H9 (cell line): ENCODE results near the gene C1orf141. TPM values are rescaled to one million over a fixed set of nuclear protein-coding genes. Genes with fewer than 3 reads are reported as not detected.

Source experiments
- DNase-seq: peaks from one replicate; pipeline ENCODE4 v3.0.0-alpha.2; 2017
- H2AFZ ChIP-seq: one replicate; pipeline ENCODE4 v1.6.1; 2013; ENCODE audit warnings: mild to moderate bottlenecking, low read length, control low read depth, moderate library complexity
- H2AK5ac ChIP-seq: 2 replicates; pipeline ENCODE4 v1.6.1; 2013; ENCODE audit warnings: low read length, control low read depth, mixed read lengths; ENCODE audit not compliant: insufficient read length
- H2BK120ac ChIP-seq: one replicate; pipeline ENCODE4 v1.6.1; 2013; ENCODE audit warnings: low read depth, mild to moderate bottlenecking, low read length, control low read depth, inconsistent platforms; ENCODE audit not compliant: poor library complexity, severe bottlenecking
- H2BK12ac ChIP-seq: 2 replicates; pipeline ENCODE4 v1.6.1; 2013; ENCODE audit warnings: low read length, control low read depth, mixed read lengths, low read depth; ENCODE audit not compliant: insufficient read length
- H2BK15ac ChIP-seq: 2 replicates; pipeline ENCODE4 v1.6.1; 2013; ENCODE audit warnings: low read depth, low read length, control low read depth
- H2BK20ac ChIP-seq: one replicate; pipeline ENCODE4 v1.6.1; 2013; ENCODE audit warnings: low read depth, mild to moderate bottlenecking, low read length, control low read depth, inconsistent platforms; ENCODE audit not compliant: poor library complexity, severe bottlenecking
- H2BK5ac ChIP-seq: 2 replicates; pipeline ENCODE4 v1.6.1; 2013; ENCODE audit warnings: low read length, control low read depth, mixed read lengths; ENCODE audit not compliant: insufficient read length
- H3K14ac ChIP-seq: 2 replicates; pipeline ENCODE4 v1.6.1; 2013; ENCODE audit warnings: low read length, control low read depth; ENCODE audit not compliant: insufficient read depth
- H3K18ac ChIP-seq: 2 replicates; pipeline ENCODE4 v1.6.1; 2013; ENCODE audit warnings: low read depth, mild to moderate bottlenecking, mixed read lengths, low read length, control low read depth; ENCODE audit not compliant: insufficient read length
- H3K23ac ChIP-seq: 2 replicates; pipeline ENCODE4 v1.6.1; 2013; ENCODE audit warnings: low read length, control low read depth, mixed read lengths, low read depth; ENCODE audit not compliant: insufficient read length
- H3K23me2 ChIP-seq: 2 replicates; pipeline ENCODE4 v1.6.1; 2013; ENCODE audit warnings: low read depth, mild to moderate bottlenecking, mixed read lengths, low read length, control low read depth; ENCODE audit not compliant: insufficient read length, poor library complexity, severe bottlenecking
- H3K27ac ChIP-seq: 2 replicates; pipeline ENCODE4 v1.5.1; 2013; ENCODE audit warnings: low read length, control low read depth, mixed read lengths, low read depth; ENCODE audit not compliant: insufficient read length
- H3K27me3 ChIP-seq: 2 replicates; pipeline ENCODE4 v1.6.1; 2013; ENCODE audit warnings: low read length, control low read depth, inconsistent platforms; ENCODE audit not compliant: insufficient read depth
- H3K4ac ChIP-seq: 2 replicates; pipeline ENCODE4 v1.6.1; 2013; ENCODE audit warnings: low read depth, mild to moderate bottlenecking, control low read depth, inconsistent platforms, low read length, moderate library complexity
- H3K4me1 ChIP-seq: 2 replicates; pipeline ENCODE4 v1.6.1; 2013; ENCODE audit warnings: low read length, control low read depth, inconsistent platforms; ENCODE audit not compliant: insufficient read depth
- H3K4me2 ChIP-seq: 2 replicates; pipeline ENCODE4 v1.6.1; 2013; ENCODE audit warnings: low read length, control low read depth, mixed read lengths; ENCODE audit not compliant: insufficient read length, insufficient read depth
- H3K56ac ChIP-seq: 2 replicates; pipeline ENCODE4 v1.6.1; 2013; ENCODE audit warnings: low read depth, mild to moderate bottlenecking, mixed read lengths, low read length, control low read depth; ENCODE audit not compliant: insufficient read length
- H3K79me1 ChIP-seq: 2 replicates; pipeline ENCODE4 v1.6.1; 2013; ENCODE audit warnings: low read depth, mild to moderate bottlenecking, moderate library complexity, low read length, control low read depth, inconsistent platforms; ENCODE audit not compliant: insufficient read depth, poor library complexity, severe bottlenecking
- H3K79me2 ChIP-seq: 2 replicates; pipeline ENCODE4 v1.6.1; 2013; ENCODE audit warnings: low read length, control low read depth, inconsistent platforms; ENCODE audit not compliant: insufficient read depth
- H3K9ac ChIP-seq: 2 replicates; pipeline ENCODE4 v1.6.1; 2013; ENCODE audit warnings: low read length, control low read depth, mixed read lengths; ENCODE audit not compliant: insufficient read length; ENCODE audit errors: extremely low read depth
- H3K9me3 ChIP-seq: one replicate; pipeline ENCODE4 v1.6.1; 2013; ENCODE audit warnings: low read depth, low read length, inconsistent platforms; ENCODE audit not compliant: control insufficient read depth
- H3T11ph ChIP-seq: one replicate; pipeline ENCODE4 v1.6.1; 2013; ENCODE audit warnings: mild to moderate bottlenecking, low read length, control low read depth, inconsistent platforms
- H4K20me1 ChIP-seq: one replicate; pipeline ENCODE4 v1.6.1; 2013; ENCODE audit not compliant: control insufficient read depth, insufficient read length, insufficient read depth
- H4K5ac ChIP-seq: 2 replicates; pipeline ENCODE4 v1.6.1; 2013; ENCODE audit warnings: low read depth, mild to moderate bottlenecking, mixed read lengths, low read length, control low read depth; ENCODE audit not compliant: insufficient read length
- H4K8ac ChIP-seq: replicated peaks from 2 replicates; pipeline ENCODE4 v1.6.1; 2013; ENCODE audit warnings: low read length, control low read depth, mixed read lengths, low read depth; ENCODE audit not compliant: insufficient read length
- H4K91ac ChIP-seq: 2 replicates; pipeline ENCODE4 v1.6.1; 2013; ENCODE audit warnings: low read depth, mild to moderate bottlenecking, moderate library complexity, mixed read lengths, low read length, control low read depth; ENCODE audit not compliant: insufficient read length
- H3K27ac Mint-ChIP-seq, 3 experiments: 2 replicates in 2 of 3; 3 replicates in 1 of 3; pipeline ENCODE4 v1.8.0; 2020 to 2021; ENCODE audit warnings: mixed read lengths in 3 of 3, mild to moderate bottlenecking in 1 of 3, moderate library complexity in 1 of 3
- H3K27me3 Mint-ChIP-seq: 2 replicates; pipeline ENCODE4 v1.8.0; 2021; ENCODE audit warnings: low read depth, mild to moderate bottlenecking, moderate library complexity, mixed read lengths
- H3K36me3 Mint-ChIP-seq, 3 experiments: 2 replicates in 2 of 3; 3 replicates in 1 of 3; pipeline ENCODE4 v1.8.0; 2020 to 2021; ENCODE audit warnings: low read depth in 3 of 3, mixed read lengths in 3 of 3; ENCODE audit not compliant: insufficient read depth in 1 of 3
- H3K4me1 Mint-ChIP-seq, 2 experiments: 2 replicates each; pipeline ENCODE4 v1.8.0; 2020; ENCODE audit warnings: mixed read lengths in 2 of 2
- H3K4me3 Mint-ChIP-seq, 2 experiments: 2 replicates in 1 of 2; 3 replicates in 1 of 2; pipeline ENCODE4 v1.8.0; 2020 to 2021; ENCODE audit warnings: mild to moderate bottlenecking in 2 of 2, mixed read lengths in 2 of 2, moderate library complexity in 1 of 2
- H3K9me3 Mint-ChIP-seq, 2 experiments: 2 replicates in 1 of 2; 3 replicates in 1 of 2; pipeline ENCODE4 v1.8.0; 2020; ENCODE audit warnings: mild to moderate bottlenecking in 2 of 2, mixed read lengths in 2 of 2, moderate library complexity in 1 of 2
- total RNA-seq: library from RNA; stranded (reverse); gene quantifications from 2 replicates; pipeline ENCODE4 v1.2.1, GENCODE V29; 2021
- TF ChIP-seq, protein P1 (sequence below): fragments of 200-600 bp; sonication (generic); conservative IDR thresholded peaks from 3 replicates; pipeline ENCODE4 v1.8.0; 2021; ENCODE audit warnings: antibody characterized with exemption, mild to moderate bottlenecking

Gene C1orf141
- total RNA-seq, 1 experiment from 2014 or later: not detected

DNA sequence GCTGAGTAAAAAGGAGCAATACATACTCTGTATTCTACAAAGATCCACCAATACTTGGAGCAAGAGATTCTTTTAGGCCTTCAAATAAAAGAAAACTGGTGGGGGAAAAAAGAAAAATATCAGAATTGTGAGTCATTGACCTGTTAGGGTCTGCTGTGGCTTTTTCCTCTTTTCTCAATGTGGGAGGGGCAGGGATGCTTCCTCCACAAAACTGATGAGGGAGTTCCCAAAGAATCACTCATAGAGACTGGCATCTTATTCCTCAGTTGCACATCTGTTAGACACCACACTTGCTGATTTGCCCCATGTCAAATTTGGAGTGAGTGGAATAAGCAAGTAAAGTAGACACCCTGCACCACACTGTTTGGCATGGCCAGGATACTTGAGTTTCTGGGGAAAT lies 16.6 kb downstream of the C1orf141 start:
- no peaks in the 10 kb centered on the region for H3K79me1 ChIP-seq
- H2BK15ac ChIP-seq: no peak overlapping the region
- no peak for DNase-seq
- H3K27ac ChIP-seq: no peak overlapping the region
- Mint-ChIP-seq H3K4me1 (no peaks in the 10 kb centered on the region), H3K36me3 (peaks cover 0 to 4% (median 0%) of the 10 kb centered on the region in 3 experiments; a peak in 1 of 7 replicates), H3K4me3 (no peak overlapping the region), H3K27me3 (no peaks in the 10 kb centered on the region), H3K27ac (no peak overlapping the region), H3K9me3 (peaks cover 0 to 5% of the 10 kb centered on the region in 2 experiments; a peak in 2 of 5 replicates)
- no peak overlapping the region for H3K56ac ChIP-seq
- H3K4me2 ChIP-seq: no peak overlapping the region
- no peaks in the 10 kb centered on the region for H3K4me1 ChIP-seq
- H2BK5ac ChIP-seq: no peak overlapping the region
- no peak overlapping the region for H2BK20ac ChIP-seq
- H3K23me2 ChIP-seq: no peaks in the 10 kb centered on the region
- H3K79me2 ChIP-seq: no peaks in the 10 kb centered on the region
- H4K5ac ChIP-seq: no peak overlapping the region
- no peak overlapping the region for H3K23ac ChIP-seq
- TF ChIP-seq, protein P1, sequence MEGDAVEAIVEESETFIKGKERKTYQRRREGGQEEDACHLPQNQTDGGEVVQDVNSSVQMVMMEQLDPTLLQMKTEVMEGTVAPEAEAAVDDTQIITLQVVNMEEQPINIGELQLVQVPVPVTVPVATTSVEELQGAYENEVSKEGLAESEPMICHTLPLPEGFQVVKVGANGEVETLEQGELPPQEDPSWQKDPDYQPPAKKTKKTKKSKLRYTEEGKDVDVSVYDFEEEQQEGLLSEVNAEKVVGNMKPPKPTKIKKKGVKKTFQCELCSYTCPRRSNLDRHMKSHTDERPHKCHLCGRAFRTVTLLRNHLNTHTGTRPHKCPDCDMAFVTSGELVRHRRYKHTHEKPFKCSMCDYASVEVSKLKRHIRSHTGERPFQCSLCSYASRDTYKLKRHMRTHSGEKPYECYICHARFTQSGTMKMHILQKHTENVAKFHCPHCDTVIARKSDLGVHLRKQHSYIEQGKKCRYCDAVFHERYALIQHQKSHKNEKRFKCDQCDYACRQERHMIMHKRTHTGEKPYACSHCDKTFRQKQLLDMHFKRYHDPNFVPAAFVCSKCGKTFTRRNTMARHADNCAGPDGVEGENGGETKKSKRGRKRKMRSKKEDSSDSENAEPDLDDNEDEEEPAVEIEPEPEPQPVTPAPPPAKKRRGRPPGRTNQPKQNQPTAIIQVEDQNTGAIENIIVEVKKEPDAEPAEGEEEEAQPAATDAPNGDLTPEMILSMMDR: no peak
- H3K4ac ChIP-seq: no peak overlapping the region
- no peak overlapping the region for H2AFZ ChIP-seq
- H4K8ac ChIP-seq: no peak overlapping the region
- no peak overlapping the region for H2BK120ac ChIP-seq
- no peak overlapping the region for H2BK12ac ChIP-seq
- no peaks in the 10 kb centered on the region for H3K9me3 ChIP-seq
- no peak overlapping the region for H3T11ph ChIP-seq
- H3K18ac ChIP-seq: no peak overlapping the region
- no peaks in the 10 kb centered on the region for H3K27me3 ChIP-seq
- no peak overlapping the region for H4K91ac ChIP-seq
- H3K9ac ChIP-seq: no peak overlapping the region
- no peak overlapping the region for H3K14ac ChIP-seq
- H4K20me1 ChIP-seq: no peaks in the 10 kb centered on the region
- H2AK5ac ChIP-seq: no peak overlapping the region
